ENCODE data around the gene DNAJB8. TPM values are rescaled to one million over a fixed set of nuclear protein-coding genes. Genes with fewer than 3 reads are reported as not detected.
A peak's percentile ranks its signal among the peaks of the same experiment; 100 is the strongest.

Gene DNAJB8
- total RNA-seq, 1 experiment from 2014 or later = not detected

DNA sequence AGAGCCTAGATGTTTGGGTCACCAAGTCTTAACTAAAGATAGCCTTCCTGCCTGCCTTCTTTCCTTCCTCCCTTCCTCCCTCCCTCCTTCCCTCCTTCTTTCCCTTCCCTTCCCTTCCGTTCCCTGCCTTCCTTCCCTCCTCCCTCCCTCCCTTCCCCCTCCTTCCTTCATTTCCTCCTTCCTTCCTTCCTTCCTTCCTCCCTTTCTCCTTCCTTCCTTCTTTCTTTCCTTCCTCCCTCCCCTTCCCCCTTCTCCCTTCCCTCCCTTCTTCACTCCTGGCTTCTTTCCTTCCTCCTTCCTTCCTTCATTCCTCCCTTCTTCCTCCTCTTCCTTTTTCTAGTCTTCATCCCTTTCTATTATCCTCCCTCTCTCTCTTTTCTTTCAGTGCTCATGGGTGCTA is 2.0 kb downstream of the DNAJB8 start:
- intact Hi-C loops (cut with micrococcal nuclease; ENCODE audit: unreplicated experiment) = no loop called here
- Histone ChIP-seq H3K4me1 (no peaks in the 10 kb centered on the region), H3K36me3 (ENCODE audit: control insufficient read depth, insufficient read depth, low read length) (no peaks in the 10 kb centered on the region), H3K9me3 (no peaks in the 10 kb centered on the region), H3K27me3 (replicated peaks; ENCODE audit: control insufficient read depth, insufficient read depth, low read length) (no peaks in the 10 kb centered on the region), H3K4me3 (ENCODE audit: low read depth, low read length) (no peak overlapping the region)
- DNase-seq = no peak
- POLR2A ChIA-PET = no interaction called here
- BruUV-seq (replicated peaks) = no TSS peak
- CTCF ChIA-PET = no interaction called here
- Mint-ChIP-seq H3K4me1 (ENCODE audit: low read depth, unreplicated experiment) (no peaks in the 10 kb centered on the region), H3K27ac (ENCODE audit: unreplicated experiment) (no peak overlapping the region), H3K36me3 (ENCODE audit: insufficient read depth, unreplicated experiment) (no peaks in the 10 kb centered on the region), H3K27me3 (ENCODE audit: insufficient read depth, unreplicated experiment) (peaks cover 22% of the 10 kb centered on the region), H3K9me3 (ENCODE audit: unreplicated experiment) (no peaks in the 10 kb centered on the region), H3K4me3 (ENCODE audit: unreplicated experiment) (no peak overlapping the region)
- TF ChIP-seq, protein P1, sequence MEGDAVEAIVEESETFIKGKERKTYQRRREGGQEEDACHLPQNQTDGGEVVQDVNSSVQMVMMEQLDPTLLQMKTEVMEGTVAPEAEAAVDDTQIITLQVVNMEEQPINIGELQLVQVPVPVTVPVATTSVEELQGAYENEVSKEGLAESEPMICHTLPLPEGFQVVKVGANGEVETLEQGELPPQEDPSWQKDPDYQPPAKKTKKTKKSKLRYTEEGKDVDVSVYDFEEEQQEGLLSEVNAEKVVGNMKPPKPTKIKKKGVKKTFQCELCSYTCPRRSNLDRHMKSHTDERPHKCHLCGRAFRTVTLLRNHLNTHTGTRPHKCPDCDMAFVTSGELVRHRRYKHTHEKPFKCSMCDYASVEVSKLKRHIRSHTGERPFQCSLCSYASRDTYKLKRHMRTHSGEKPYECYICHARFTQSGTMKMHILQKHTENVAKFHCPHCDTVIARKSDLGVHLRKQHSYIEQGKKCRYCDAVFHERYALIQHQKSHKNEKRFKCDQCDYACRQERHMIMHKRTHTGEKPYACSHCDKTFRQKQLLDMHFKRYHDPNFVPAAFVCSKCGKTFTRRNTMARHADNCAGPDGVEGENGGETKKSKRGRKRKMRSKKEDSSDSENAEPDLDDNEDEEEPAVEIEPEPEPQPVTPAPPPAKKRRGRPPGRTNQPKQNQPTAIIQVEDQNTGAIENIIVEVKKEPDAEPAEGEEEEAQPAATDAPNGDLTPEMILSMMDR (IDR thresholded peaks at IDR 0.05; ENCODE audit: insufficient read depth in 1 of 2, low read depth in 1 of 2, low read length in 1 of 2, severe bottlenecking in 1 of 2, unreplicated experiment in 1 of 2) = no peak

DNA sequence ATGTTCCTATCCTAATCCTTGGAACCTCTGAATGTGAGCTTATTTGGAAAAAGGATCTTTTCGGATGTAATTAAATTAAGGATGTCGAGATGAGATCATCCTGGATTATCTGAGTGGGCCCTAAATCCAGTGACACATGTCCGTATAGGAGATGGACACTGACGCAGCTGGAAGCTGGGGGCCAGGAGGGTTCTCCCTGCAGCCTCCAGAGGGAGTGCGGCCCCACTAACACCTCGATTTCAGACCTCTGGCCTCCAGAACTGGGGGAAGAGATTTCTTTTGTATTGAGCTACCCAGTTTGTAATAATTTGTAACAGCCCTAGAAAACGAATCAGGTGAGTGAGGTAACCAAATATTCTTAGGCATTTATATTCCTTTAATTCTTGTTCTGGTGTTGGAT is 2.5 kb downstream of the DNAJB8 start:
- intact Hi-C loops (cut with micrococcal nuclease; ENCODE audit: unreplicated experiment) = no loop called here
- ChIA-PET POLR2A (no interaction called here), CTCF (no interaction called here)
- Histone ChIP-seq H3K4me3 (ENCODE audit: low read depth, low read length) (no peak overlapping the region), H3K27me3 (replicated peaks; ENCODE audit: control insufficient read depth, insufficient read depth, low read length) (no peaks in the 10 kb centered on the region), H3K4me1 (no peaks in the 10 kb centered on the region), H3K36me3 (ENCODE audit: control insufficient read depth, insufficient read depth, low read length) (no peaks in the 10 kb centered on the region), H3K9me3 (no peaks in the 10 kb centered on the region)
- BruUV-seq (replicated peaks) = no TSS peak
- H3K4me1 Mint-ChIP-seq (ENCODE audit: low read depth, unreplicated experiment) = no peaks in the 10 kb centered on the region
- TF ChIP-seq, protein P1 (IDR thresholded peaks at IDR 0.05; ENCODE audit: insufficient read depth in 1 of 2, low read depth in 1 of 2, low read length in 1 of 2, severe bottlenecking in 1 of 2, unreplicated experiment in 1 of 2) = peak in 1 of 2 experiments; percentile 32
- H3K4me3 Mint-ChIP-seq (ENCODE audit: unreplicated experiment) = no peak overlapping the region
- no peaks in the 10 kb centered on the region for H3K36me3 Mint-ChIP-seq (ENCODE audit: insufficient read depth, unreplicated experiment)
- DNase-seq = no peak
- H3K27ac Mint-ChIP-seq (ENCODE audit: unreplicated experiment) = no peak overlapping the region
- no peaks in the 10 kb centered on the region for H3K9me3 Mint-ChIP-seq (ENCODE audit: unreplicated experiment)
- H3K27me3 Mint-ChIP-seq (ENCODE audit: insufficient read depth, unreplicated experiment) = peaks cover 22% of the 10 kb centered on the region

DNA sequence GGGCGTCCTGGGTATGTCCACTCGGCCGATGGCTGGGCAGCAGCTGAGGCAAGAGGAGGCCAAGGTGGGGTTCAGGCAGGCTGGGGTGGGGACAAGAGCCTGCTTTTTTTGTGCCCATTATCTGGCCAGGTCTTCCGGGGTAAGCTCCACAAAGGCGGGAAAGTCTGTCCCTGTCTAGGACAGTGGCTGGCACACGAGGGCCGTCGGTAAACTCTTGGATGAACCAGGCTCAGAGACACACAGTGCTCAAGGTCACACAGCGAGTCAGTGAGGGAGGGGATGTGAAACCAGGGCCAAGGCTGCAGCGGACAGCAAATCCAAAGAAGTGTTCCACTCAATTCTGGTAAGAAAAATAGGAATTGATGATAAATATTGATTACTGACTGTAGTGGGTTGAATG is 2.9 kb downstream of the DNAJB8 start:
- BruUV-seq (replicated peaks) = no TSS peak
- Histone ChIP-seq H3K27me3 (replicated peaks; ENCODE audit: control insufficient read depth, insufficient read depth, low read length) (no peaks in the 10 kb centered on the region), H3K4me1 (no peaks in the 10 kb centered on the region), H3K9me3 (no peaks in the 10 kb centered on the region), H3K4me3 (ENCODE audit: low read depth, low read length) (no peak overlapping the region), H3K36me3 (ENCODE audit: control insufficient read depth, insufficient read depth, low read length) (no peaks in the 10 kb centered on the region)
- TF ChIP-seq, protein P1 (IDR thresholded peaks at IDR 0.05; ENCODE audit: insufficient read depth in 1 of 2, low read depth in 1 of 2, low read length in 1 of 2, severe bottlenecking in 1 of 2, unreplicated experiment in 1 of 2) = no peak
- POLR2A ChIA-PET = no interaction called here
- H3K9me3 Mint-ChIP-seq (ENCODE audit: unreplicated experiment) = no peaks in the 10 kb centered on the region
- H3K4me3 Mint-ChIP-seq (ENCODE audit: unreplicated experiment) = no peak overlapping the region
- no peak overlapping the region for H3K27ac Mint-ChIP-seq (ENCODE audit: unreplicated experiment)
- no peak for DNase-seq
- H3K4me1 Mint-ChIP-seq (ENCODE audit: low read depth, unreplicated experiment) = no peaks in the 10 kb centered on the region
- peaks cover 22% of the 10 kb centered on the region for H3K27me3 Mint-ChIP-seq (ENCODE audit: insufficient read depth, unreplicated experiment)
- intact Hi-C loops (cut with micrococcal nuclease; ENCODE audit: unreplicated experiment) = no loop called here
- CTCF ChIA-PET = no interaction called here
- H3K36me3 Mint-ChIP-seq (ENCODE audit: insufficient read depth, unreplicated experiment) = no peaks in the 10 kb centered on the region

Measured in Caco-2 (cell line).